Cortex of kidney (tissue), 1 donor: Measurements from ENCODE around the gene NOTCH3.

ENCODE experiments used
- DNase-seq: peaks from one replicate; lab custom pipeline; 2025; lab: John Stamatoyannopoulos, UW

NOTCH3 gene

DNA sequence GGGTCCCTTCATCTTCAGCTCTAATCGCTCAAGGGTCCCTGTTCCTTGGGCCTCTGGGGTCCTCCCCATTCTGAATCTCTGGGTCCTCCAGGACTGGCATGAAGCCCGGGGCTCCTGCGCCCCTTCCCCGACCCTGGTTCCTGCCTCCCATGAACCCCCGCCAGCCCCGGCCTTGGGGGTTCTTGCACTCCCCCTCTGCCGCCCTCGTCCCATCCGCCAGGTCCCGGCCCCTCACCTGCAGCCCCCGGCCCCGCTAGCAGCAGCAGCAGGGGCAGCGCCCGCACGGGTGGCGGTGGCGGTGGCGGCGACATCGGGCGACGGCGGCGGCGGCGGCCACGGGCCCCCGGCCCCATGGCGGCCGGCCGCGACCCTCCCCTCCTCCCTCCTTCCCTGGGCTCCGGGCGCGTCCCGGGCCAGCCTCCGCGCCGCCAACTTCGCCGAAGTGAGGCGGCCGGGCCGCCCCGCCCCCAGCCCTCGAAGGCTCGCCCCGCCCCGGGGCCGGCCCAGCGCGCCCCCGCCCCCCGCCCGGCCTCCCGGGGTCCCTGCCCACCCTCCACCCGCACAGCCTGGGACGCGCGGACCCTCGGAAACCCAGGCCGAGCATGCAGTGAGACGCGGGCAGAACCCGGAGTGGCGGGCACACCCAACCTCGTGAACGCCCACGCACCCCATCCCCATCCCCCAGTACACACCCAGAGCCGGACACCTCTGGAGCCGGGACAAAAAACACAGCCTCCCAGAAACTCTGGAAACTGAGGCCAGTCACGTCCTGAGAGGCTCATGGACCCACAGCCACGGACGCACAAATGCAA lies at the start of gene NOTCH3:
Gene NOTCH3, minus strand, starts transcription at position 443 of the 812 bp plus-strand sequence. Its CDS starts 90 bp downstream, at position 353.
- no peak for DNase-seq

DNA sequence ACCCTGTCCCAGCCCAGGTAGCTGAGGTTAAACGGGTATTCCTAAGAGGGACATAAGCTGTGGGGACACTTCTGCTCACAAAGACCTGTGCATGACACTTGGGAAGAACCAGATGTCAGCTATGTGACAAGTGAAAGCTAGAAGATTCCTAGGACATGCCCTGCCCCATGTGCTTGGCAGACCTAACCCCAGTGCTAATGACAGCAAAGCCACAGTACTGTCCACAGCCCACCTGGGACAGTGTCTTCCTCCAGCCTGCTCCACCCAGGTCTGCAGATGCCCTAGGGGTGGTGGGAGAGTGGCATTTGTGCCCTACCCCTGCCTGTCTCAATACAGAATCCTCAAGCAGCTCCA lies 49.8 kb upstream of the NOTCH3 start:
- no peak for DNase-seq

DNA sequence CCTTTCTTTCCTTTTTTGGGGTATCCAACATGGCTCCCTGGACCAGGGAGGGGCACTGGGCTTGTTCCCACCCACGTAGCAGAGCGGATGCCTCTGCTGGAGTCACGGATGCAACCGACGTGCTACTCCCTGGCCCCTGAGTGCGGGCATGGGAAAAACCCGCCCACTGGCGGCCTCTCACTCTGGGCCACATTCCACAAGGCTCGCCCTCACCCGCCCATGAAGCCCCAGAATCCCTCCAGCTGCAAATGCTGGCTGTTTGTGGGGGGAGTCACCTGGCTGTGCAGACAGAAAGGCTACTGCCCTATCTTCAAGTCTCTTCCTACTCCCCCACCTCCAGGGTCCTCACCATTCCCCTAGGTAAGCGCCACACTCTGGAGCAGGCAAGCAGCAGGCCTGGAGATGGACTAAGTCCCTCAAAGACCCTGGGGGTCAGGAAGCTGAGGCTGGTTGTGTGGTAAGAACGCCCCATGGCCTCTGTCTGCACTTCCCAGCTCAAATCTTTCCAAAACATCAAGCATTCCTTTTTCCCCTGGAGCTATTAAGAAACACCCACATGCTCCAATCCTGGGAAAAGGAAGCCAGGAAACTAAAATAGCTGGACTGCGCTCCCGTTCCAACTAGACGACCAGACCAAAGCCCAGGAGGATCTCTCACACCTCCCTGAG lies 49.3 kb upstream of the NOTCH3 start:
- DNase-seq, result no peak

DNA sequence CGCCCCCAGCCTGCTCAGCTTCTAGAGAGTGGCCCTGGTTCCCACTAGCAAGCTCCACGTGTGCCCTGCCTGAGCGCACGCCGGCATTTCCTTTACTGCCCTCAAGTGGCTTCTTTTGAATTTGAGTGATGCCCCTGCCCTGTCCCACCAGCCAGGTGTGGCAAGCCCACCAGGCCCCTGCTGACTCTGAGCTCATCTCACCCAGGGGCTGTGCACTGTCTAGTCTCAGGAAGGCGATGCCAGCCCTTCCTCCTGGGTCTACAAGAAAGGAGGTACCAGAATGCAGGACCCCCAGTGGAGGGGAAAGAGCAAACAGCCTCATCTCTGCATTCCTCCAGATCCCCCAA lies 48.7 kb upstream of the NOTCH3 start:
- DNase-seq, result no peak

DNA sequence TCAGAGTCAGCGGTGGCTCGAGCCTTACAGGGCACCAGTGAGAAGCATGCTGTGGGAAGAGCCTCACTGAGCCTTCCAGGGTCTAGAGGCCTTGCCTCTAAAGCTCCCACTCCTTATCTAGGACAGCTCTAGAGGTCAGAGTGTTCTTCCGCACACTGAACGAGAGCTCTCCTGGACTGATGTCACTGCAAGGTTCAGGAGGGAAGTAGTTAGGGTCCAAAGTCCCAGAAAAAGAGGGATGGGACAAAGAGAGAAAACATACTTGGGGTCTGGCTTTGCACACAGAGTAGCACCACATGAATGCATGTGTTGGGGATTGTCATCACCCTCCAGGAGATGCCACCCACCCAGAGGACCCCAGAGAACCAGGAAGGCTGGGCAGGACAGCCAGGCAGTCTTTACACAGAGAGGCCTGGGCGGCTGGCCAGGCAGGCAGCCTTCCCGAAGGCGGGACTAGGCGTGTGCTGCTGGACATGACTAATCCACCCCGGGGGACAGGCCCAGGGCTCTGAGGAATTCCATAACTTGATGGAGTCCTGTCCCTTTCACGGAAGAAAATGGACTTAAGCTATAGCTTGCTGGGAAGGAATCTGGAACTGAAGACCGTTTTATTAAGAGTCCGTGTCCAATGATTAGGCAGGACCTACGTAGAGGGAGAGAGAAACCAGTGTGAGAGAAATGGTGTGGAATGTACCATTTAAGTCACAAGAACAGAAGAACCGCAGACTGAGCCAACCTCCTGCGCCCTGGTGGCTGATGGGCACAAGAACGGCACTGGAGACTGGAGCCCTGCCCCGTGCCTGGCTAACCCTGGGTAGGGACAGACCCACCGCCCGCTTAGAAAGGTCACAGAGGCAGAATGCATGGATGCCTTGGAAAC lies 48.1 kb upstream of the NOTCH3 start:
- no peak for DNase-seq

DNA sequence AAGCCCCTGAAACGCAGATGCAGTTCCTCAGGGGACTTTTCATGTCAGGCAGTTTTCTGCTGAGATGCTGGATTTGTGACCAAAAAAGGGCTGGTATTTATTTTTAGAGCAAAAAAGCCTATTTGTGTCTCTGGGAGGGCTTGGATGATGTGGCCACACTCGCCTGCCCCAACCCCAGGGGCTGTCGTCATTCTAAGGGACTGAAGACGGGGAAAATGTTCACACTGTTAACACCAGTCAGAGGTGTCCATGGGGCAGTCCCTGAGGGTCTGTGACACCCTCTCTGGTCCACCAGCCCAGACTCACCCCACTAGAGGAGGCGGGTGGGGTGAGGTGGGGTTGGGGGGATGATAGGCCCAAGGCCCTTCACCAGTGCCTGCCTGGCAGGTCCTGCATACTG lies 47.3 kb upstream of the NOTCH3 start:
- no peak for DNase-seq

DNA sequence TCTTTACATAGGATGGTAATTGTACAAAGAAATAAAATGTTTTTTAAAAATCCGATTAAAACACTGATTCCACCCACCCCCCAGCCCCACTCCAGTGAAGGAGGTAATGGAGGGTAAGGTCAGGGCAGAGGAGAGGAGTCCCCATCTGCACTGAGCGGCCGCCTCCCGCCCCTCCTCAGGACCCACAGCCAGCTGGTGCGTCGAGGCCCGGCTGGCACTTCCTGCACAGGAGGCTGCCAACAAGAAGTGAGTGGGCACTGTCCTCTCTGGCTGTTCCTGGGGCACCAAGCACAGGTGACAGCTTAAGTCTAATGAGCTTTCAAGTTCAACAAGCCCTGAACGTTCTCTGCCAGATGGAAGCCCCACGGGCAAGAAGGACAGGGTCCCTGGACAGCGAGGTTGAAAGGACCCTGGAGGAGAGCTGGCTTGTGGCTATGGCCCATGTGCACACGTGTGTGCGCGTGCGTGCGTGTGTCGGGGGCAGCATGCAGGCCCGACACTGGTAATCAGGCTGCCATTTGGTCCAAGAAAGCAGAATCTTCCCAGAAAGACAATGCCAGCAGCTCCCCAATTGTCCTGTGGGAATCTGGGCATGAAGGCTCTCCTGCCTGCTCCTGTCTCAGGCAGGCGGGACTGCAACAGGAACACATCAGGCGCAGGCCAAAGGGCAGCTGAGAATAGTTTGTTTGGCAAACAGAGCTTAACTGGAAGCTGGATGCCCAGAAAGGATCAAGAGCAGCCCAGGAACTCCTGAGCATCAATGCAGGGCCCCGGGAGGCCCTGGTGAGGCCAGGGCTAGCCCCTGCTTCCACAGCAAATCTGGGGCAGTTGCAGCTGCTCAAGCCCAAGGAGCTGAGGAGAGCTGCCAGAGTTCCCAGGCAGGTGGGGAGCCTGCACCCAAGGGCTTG lies 46.6 kb upstream of the NOTCH3 start:
- no peak for DNase-seq

DNA sequence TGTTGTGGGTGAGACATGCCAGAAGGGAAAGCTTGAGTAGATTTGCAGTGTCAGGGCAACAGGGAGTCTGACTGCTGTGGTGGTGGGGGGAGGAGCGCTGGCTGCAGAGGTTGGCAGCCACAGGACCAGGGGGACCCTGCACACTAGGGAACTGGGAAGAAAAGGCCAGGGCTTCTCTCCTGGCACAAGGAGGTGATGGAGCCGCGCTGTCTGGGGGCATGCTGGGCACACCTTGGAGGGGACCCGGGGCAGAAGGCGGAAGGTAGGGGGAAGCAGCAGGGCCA lies 45.3 kb upstream of the NOTCH3 start:
- DNase-seq, result no peak

DNA sequence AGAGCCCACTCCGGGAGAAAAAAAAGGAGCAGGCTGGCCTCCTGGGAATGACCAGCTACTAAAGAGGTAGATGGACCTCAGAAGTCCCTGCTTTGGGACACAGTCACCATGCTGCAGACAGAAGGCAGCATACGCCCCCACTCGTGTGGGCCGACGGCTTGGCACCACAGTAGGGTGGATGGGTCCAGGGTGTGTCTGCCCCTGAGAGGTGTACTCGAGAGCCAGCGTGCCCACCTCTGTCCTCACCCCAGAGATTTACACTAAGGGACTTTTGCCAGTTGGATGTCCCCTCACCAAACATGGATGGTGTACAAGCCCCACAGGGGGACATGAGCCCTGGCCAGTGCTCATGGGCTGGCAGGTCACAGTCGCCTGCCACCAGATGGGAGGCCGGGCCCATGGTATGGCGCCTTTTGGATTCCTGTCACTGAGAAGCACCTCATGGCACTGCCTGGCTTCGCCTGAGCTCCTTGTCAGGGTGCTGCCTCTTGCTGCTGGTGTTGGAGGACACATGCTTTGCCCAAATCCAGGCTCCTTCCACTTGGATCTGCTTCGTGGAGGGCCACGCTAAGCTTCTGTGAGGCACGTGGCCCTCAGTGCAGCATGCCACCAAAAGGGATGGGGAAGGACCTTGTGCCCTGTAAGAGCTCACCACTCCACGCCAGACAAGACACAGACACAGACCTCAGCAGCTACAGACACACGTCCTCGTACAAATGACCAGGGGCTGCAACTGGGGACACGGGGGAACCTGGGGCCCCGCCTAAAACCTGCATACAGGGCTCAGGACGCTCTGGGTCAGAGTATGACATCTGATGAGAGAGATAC lies 44.8 kb upstream of the NOTCH3 start:
- DNase-seq, result no peak

DNA sequence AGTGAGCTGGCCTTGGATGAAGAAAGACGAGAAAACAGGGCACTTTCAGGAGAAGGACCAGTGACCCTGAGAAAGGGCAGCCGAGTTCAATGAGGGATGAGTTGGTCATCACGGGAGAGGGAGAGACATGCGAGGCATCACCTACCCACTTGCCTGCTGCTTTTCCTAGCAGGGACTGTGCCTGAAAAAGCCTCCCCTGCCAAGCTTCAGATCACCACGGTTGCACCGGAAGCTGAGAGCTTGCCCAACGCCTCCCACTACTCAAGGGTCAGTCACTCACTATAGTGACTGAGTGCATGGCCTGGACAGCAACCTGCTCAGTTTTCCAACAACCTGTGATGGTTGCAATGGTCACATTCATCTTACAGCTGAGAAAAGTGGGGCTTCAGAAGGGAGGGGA lies 44.0 kb upstream of the NOTCH3 start:
- no peak for DNase-seq

DNA sequence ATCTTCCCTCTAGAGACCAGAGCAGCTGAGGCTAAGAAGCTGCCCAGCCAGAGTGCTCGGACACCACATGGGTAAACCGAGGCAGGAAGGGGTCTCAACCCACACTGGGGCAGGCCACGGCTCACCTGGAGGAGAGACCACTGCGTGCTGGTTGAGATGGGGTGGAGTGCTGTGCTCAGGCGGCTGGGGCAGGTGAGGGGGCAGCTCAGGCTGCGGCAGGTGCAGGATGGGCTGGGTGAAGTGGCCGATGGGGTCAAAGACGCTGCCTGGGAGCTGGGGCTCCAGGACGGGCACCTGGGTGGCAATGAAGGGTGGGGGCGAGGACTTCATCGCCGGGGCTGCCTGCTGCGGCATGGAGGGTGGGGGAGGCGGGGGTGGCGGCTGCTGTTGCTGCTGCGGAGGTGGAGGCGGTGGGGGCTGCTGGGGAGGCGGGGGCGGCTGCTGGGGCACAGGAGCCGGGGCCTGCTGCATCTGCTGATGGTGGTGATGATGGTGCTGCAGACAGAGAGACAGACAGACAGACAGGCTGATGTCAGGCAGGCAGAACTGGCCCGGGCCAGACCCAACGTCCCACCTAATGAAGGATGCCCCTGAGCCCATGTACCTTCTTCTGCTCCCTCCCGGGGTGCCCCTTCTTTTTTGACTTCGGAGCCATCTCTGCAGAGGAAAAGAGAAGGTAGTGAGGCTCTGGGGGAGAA lies 43.5 kb upstream of the NOTCH3 start:
- no peak for DNase-seq

DNA sequence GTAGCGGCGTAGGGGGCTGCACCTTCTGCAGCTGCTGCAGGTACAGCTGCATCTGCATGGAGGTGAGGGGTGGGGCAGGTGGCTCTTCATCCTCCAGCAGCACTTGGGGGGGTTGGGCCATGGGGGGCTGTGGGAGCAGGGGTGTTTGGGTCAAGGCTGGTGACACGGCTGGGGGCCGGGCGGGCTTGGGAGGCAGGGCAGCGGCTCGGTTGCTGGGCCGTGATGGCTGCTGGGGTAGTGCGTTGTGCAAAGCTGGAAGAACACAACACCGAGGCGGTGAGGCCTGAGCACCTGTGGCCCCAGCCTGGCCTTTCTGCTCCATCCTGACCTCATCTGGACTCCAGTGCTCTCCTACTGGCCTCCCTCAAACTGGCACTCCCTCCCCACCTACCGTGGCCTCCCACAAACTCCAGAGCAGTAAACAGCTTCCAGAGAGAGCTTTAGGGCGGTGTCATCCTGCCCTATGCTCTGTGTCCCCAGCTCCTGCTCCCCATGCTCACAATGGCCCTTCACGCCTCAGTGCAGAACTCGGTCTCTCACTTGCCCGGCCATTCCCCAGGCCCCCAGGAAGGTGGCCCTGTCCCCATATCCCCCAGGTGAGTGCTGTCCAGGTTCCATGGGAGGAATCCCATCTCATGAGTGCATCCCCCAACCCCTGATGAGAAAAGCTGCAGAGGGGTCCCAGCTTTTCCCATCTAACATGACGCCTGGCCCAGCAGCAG lies 42.6 kb upstream of the NOTCH3 start:
- no peak for DNase-seq

DNA sequence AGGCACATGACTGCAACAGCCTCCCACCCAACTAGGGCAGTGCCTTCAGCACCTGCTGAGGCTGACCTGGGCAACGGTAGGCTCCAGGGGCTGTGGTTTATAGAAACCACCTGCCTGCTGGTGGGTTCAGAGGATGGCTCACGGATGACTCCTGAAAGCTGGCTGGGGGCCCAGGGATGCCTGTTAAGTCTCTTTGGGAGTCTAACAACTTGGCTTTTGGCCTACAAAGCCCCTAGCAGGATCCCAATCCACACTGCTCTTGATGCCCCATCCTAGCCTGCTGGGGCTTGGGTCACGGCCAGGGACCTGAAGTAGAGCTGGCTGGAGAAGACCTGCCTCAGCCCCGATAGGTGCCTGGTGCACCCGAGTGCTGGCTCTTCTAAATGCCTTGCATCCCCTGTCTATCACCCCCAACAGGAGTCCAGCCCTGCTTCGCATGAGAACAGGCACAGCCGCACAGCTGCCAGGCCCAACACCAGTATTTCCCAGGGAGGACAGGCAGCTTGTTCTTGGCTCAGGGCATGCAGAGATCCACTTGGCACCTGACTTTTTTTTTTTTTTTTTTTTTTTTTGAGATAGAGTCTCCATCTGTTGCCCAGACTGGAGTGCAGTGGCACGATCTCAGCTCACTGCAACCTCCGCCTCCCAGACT lies 40.6 kb upstream of the NOTCH3 start:
- DNase-seq, result no peak

DNA sequence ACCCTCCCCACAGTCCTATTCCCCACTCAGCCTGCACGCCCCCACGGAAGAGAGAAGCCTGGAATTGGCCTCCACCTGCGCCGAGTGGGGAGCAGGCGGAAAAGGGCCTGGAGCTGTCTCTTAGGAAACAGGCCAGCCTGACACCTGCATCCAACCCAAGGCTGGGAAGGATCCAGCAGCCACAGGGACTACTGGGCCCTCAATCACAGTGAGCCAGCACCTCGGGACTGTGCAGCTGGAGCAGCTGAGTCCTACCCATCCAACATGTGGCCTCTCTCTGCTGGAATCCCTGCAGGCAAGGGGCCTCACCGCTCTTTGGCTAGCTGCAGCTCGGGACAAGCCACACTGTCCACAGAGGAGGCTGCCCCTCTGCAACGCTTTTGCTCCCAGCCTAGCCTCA lies 39.7 kb upstream of the NOTCH3 start:
- no peak for DNase-seq

DNA sequence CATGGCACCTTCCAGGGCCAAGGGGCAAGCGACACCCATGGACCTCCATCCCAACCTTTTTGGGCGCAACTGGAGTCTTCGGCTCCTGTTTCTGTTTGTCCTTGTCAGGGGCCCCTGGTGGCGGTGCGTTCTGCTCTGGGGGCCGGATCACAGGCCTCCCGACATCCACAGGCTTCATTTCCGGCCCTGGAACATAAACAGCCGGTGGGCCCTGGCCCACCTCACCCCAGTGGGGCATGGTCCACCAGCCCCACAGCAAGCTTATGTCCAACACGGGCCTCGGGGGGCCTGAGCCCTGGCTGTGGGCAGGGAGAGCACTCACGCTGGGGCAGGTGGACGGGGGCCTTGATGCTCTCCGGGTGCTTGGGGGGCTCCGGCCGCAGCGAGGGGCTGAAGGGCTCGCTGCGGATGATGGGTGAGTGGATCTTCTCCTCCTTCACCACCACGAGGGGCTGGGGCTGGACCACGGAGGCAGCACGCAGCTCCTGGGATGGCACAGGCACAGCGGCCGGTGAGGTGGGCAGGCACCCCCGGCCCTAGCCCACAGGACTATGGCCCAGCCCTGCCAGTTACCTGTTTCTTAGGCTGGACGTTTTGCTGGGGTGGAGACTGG lies 38.6 kb upstream of the NOTCH3 start:
- no peak for DNase-seq

DNA sequence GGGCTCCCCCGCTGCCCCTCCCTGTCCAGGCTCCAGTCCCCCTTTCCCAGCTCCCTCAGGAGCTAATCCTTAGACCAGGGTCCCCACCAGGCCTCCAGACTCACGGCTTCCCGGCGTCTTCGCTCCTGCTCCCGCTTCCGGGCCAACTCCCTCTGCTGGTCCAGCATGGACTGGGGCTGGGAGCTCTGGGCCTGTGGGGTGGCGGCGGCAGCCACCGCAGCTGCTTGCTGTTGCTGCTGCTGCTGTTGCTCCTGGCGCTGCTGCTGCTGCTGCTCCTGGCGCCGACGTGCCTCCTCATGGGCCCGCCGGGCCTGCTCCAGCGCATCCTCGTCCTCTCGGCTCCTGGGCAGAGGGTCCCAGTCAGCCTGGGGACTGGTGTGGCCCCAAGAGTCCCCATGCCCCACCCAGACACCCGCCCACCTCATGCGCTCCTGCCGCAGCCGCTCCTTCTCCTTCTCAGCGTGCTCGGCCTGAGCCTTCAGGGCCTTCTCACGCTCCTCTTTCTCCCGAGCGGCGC lies 37.9 kb upstream of the NOTCH3 start:
- no peak for DNase-seq

DNA sequence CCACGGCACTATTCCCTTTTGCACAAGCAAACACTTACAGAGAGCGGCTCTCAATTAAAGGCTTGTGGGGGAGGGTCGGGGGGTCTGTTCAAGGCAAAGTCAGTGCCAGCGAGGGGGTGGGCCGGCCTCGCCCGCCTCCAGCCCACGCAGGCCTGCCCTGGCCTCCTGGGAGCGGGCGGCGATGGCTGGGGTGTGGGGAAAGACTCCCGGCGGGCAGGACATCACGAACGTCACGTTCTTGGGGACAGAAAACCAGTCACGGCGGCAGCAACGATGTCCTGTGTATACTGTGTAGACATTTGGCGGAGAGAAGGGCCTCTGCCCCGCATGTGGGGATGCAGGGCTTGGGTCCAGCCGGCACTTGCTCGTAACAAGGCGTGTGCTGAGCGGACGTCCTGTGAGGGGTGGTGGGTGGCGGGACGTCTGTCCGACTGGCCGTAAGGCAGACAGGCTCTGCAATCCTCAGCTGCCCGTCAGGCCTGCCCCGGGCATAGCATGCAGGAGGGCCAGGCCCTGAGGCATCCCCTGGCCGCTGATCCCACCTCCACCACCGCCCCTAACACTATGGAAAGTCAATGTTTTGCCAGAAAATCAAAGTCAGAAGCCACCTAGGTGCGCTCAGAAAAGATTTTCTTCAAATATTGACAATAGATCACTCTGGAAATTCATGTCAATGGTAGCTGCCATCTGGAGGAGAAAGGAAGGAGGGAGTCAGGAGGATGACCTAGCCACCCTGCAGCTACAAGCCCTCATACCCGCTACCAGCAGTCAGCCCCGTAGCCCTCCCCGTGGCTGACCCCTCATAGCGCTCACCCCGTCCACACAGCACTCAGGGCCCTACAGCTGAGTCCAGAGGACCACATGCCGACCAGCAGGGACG lies 37.2 kb upstream of the NOTCH3 start:
- no peak for DNase-seq

DNA sequence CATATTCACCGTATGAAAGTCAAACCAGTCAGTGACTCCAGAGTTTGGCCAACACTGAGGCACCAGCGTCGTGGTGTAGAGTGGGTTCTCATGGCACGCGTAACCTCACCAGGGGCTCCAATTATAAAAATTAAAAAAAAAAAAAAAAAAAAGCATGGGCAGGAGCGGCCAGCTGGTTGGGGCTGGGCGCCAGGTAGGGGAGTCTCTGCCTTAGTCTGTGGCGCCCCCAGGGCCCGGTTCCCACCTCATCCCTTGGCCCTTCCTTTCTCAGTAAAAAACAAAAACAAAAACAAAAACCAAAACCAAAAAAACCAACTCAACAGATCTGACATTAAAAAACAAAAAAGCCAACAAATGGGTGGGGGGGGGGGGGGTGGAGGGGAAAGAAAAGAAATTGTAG lies 36.1 kb upstream of the NOTCH3 start:
- no peak for DNase-seq
